ENCODE measurements around the gene PIK3IP1.

The PIK3IP1 gene

GRCh38 chr22:31291481-31292235 is 630 bp downstream of the PIK3IP1 start:
- peaks cover 59% of the 10 kb centered on the region for H3K36me3 Mint-ChIP-seq (ENCODE audit: low read depth)
- peaks cover 78% of the 10 kb centered on the region for H3K4me1 Mint-ChIP-seq (ENCODE audit: low read depth)
- H3K27me3 Mint-ChIP-seq = no peaks in the 10 kb centered on the region
- peak overlapping the region; percentile 96 for H3K4me3 Mint-ChIP-seq
- H3K27ac Mint-ChIP-seq = peak overlapping the region; percentile 97
- H3K9me3 Mint-ChIP-seq = no peaks in the 10 kb centered on the region
- intact Hi-C loops (cut with micrococcal nuclease) = loop anchor here (5.0 to 10.0 kb wide), 2 partner anchors 56 to 193 kb away; partner anchors contain the start of genes EIF4ENIF1 and PATZ1

- peaks cover 67% of the 10 kb centered on the region for H3K36me3 Mint-ChIP-seq (ENCODE audit: low read depth)
- intact Hi-C loops (cut with micrococcal nuclease) = loop anchor here (5.0 to 10.0 kb wide), 2 partner anchors 57 to 194 kb away; partner anchors contain the start of genes EIF4ENIF1 and PATZ1
- peaks cover 78% of the 10 kb centered on the region for H3K4me1 Mint-ChIP-seq (ENCODE audit: low read depth)
- H3K4me3 Mint-ChIP-seq = peak overlapping the region; percentile 96
- peak overlapping the region; percentile 97 for H3K27ac Mint-ChIP-seq
- H3K27me3 Mint-ChIP-seq = no peaks in the 10 kb centered on the region
- no peaks in the 10 kb centered on the region for H3K9me3 Mint-ChIP-seq
Observed at GRCh38 chr22:31290494-31291471, 1.5 kb downstream of the PIK3IP1 start.

GRCh38 chr22:31289344-31289743 is 2.9 kb downstream of the PIK3IP1 start:
- Mint-ChIP-seq H3K9me3 (no peaks in the 10 kb centered on the region), H3K4me1 (ENCODE audit: low read depth) (peaks cover 80% of the 10 kb centered on the region), H3K4me3 (peak overlapping the region; percentile 81), H3K27me3 (no peaks in the 10 kb centered on the region), H3K27ac (peak overlapping the region; percentile 97), H3K36me3 (ENCODE audit: low read depth) (peaks cover 82% of the 10 kb centered on the region)
- intact Hi-C loops (cut with micrococcal nuclease) = no loop called here

- Mint-ChIP-seq H3K27me3 (no peaks in the 10 kb centered on the region), H3K36me3 (ENCODE audit: low read depth) (peaks cover 89% of the 10 kb centered on the region), H3K4me3 (no peak overlapping the region), H3K9me3 (no peaks in the 10 kb centered on the region), H3K4me1 (ENCODE audit: low read depth) (peaks cover 74% of the 10 kb centered on the region), H3K27ac (peak overlapping the region; percentile 66)
- intact Hi-C loops (cut with micrococcal nuclease) = no loop called here
Observed at GRCh38 chr22:31288496-31289240, 3.6 kb downstream of the PIK3IP1 start.

- Mint-ChIP-seq H3K4me1 (ENCODE audit: low read depth) (peaks cover 67% of the 10 kb centered on the region), H3K27me3 (no peaks in the 10 kb centered on the region), H3K27ac (peak overlapping the region; percentile 66), H3K36me3 (ENCODE audit: low read depth) (peaks cover 96% of the 10 kb centered on the region), H3K4me3 (peak overlapping the region; percentile 37), H3K9me3 (no peaks in the 10 kb centered on the region)
- intact Hi-C loops (cut with micrococcal nuclease) = no loop called here
Observed at GRCh38 chr22:31287818-31288495, 4.3 kb downstream of the PIK3IP1 start.

GRCh38 chr22:31286360-31287255 is 5.7 kb downstream of the PIK3IP1 start:
- peak overlapping the region; percentile 64 for H3K27ac Mint-ChIP-seq
- intact Hi-C loops (cut with micrococcal nuclease) = no loop called here
- H3K9me3 Mint-ChIP-seq = no peaks in the 10 kb centered on the region
- no peaks in the 10 kb centered on the region for H3K27me3 Mint-ChIP-seq
- H3K36me3 Mint-ChIP-seq (ENCODE audit: low read depth) = peaks cover 100% of the 10 kb centered on the region
- no peak overlapping the region for H3K4me3 Mint-ChIP-seq
- peaks cover 57% of the 10 kb centered on the region for H3K4me1 Mint-ChIP-seq (ENCODE audit: low read depth)

GRCh38 chr22:31284281-31285155 is 7.8 kb downstream of the PIK3IP1 start:
- intact Hi-C loops (cut with micrococcal nuclease) = no loop called here
- H3K27me3 Mint-ChIP-seq = no peaks in the 10 kb centered on the region
- H3K4me3 Mint-ChIP-seq = no peak overlapping the region
- peaks cover 100% of the 10 kb centered on the region for H3K36me3 Mint-ChIP-seq (ENCODE audit: low read depth)
- peaks cover 44% of the 10 kb centered on the region for H3K4me1 Mint-ChIP-seq (ENCODE audit: low read depth)
- H3K27ac Mint-ChIP-seq = peak overlapping the region; percentile 41
- H3K9me3 Mint-ChIP-seq = no peaks in the 10 kb centered on the region

- no peaks in the 10 kb centered on the region for H3K27me3 Mint-ChIP-seq
- H3K36me3 Mint-ChIP-seq (ENCODE audit: low read depth) = peaks cover 100% of the 10 kb centered on the region
Observed at GRCh38 chr22:31282748-31283468, 9.4 kb downstream of the PIK3IP1 start.

GRCh38 chr22:31281733-31282132 is 10.6 kb downstream of the PIK3IP1 start:
- Mint-ChIP-seq H3K27ac (no peak overlapping the region), H3K36me3 (ENCODE audit: low read depth) (peaks cover 94% of the 10 kb centered on the region), H3K9me3 (no peaks in the 10 kb centered on the region), H3K27me3 (no peaks in the 10 kb centered on the region), H3K4me3 (no peak overlapping the region), H3K4me1 (ENCODE audit: low read depth) (peaks cover 22% of the 10 kb centered on the region)
- intact Hi-C loops (cut with micrococcal nuclease) = no loop called here

More at GRCh38 chr22:31282748-31283468, 9.4 kb downstream of the PIK3IP1 start:
- no peak overlapping the region for H3K4me3 Mint-ChIP-seq
- peaks cover 33% of the 10 kb centered on the region for H3K4me1 Mint-ChIP-seq (ENCODE audit: low read depth)
- no peak overlapping the region for H3K27ac Mint-ChIP-seq
- no peaks in the 10 kb centered on the region for H3K9me3 Mint-ChIP-seq
- intact Hi-C loops (cut with micrococcal nuclease) = no loop called here

GRCh38 chr22:31279821-31280505 is 12.3 kb downstream of the PIK3IP1 start:
- intact Hi-C loops (cut with micrococcal nuclease) = loop anchor here (10.0 kb wide), 2 partner anchors 195 to 515 kb away; partner anchors contain the start of gene SMTN
- no peak overlapping the region for H3K4me3 Mint-ChIP-seq
- H3K9me3 Mint-ChIP-seq = no peaks in the 10 kb centered on the region

GRCh38 chr22:31279327-31279669 is 13.0 kb downstream of the PIK3IP1 start:
- no peaks in the 10 kb centered on the region for H3K9me3 Mint-ChIP-seq
- intact Hi-C loops (cut with micrococcal nuclease) = loop anchor here (10.0 kb wide), 2 partner anchors 194 to 514 kb away; partner anchors contain the start of gene SMTN
- no peaks in the 10 kb centered on the region for H3K4me1 Mint-ChIP-seq (ENCODE audit: low read depth)
- peaks cover 92% of the 10 kb centered on the region for H3K36me3 Mint-ChIP-seq (ENCODE audit: low read depth)
- no peak overlapping the region for H3K27ac Mint-ChIP-seq
- no peaks in the 10 kb centered on the region for H3K27me3 Mint-ChIP-seq
- H3K4me3 Mint-ChIP-seq = no peak overlapping the region

More at GRCh38 chr22:31279821-31280505, 12.3 kb downstream of the PIK3IP1 start:
- H3K36me3 Mint-ChIP-seq (ENCODE audit: low read depth) = peaks cover 92% of the 10 kb centered on the region
- H3K27ac Mint-ChIP-seq = peak overlapping the region; percentile 56
- no peaks in the 10 kb centered on the region for H3K27me3 Mint-ChIP-seq
- peaks cover 4% of the 10 kb centered on the region for H3K4me1 Mint-ChIP-seq (ENCODE audit: low read depth)

Measured in dendritic cell treated with granulocyte-macrophage colony-stimulating factor and Interleukin-4, amounts not matched to agents 40 ng/mL and 50 ng/mL, for 4 days (primary cell).